ENCODE results near the gene JMJD1C.
A peak's percentile ranks its signal among the peaks of the same experiment; 100 is the strongest.

The JMJD1C gene

DNA sequence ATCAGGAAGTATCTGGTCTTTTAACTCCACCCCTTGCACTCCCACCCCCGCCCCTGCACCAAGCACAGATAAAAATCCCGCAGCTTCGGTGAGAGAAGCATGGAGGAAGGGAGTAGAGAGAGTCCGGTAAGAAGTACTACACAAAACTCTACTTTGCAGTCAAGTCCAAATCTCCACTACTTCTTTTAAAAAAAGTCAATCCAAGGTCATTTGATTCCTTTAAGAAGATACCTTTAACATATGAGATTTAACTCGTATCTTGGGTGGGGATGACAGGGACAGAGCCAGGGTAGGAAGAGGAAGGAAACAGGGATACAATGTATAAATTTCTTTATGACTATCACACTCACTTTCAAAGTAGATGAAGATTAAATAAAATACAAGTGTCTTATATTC is 200.6 kb downstream of the JMJD1C start:
- Histone ChIP-seq H3K9ac (ENCODE audit: low read depth, low read length, poor library complexity, severe bottlenecking) (peak overlapping the region; percentile 79), H3F3A (ENCODE audit: low read depth) (no peaks in the 10 kb centered on the region), H2AFZ (ENCODE audit: low read length) (no peak overlapping the region), H4K20me1 (ENCODE audit: insufficient read depth, low read length, poor library complexity, severe bottlenecking) (peaks cover 69% of the 10 kb centered on the region), H3K36me3 (ENCODE audit: insufficient read depth, low read length) (0 out of 2 replicates have a peak, but pooled peaks cover 3% of the 10 kb centered on the region), H3K79me2 (ENCODE audit: insufficient read depth, low read length) (peaks cover 91% of the 10 kb centered on the region), H3K4me2 (ENCODE audit: low read depth, low read length, poor library complexity, severe bottlenecking) (peak overlapping the region; percentile 92), H3K4me3 (ENCODE audit: low read length, poor library complexity, severe bottlenecking) (peak overlapping the region; percentile 84), H3K9me2 (replicated peaks; ENCODE audit: low read depth, low read length) (no peaks in the 10 kb centered on the region), H3K4me1 (ENCODE audit: insufficient read depth, low read length, poor library complexity, severe bottlenecking) (peaks cover 45% of the 10 kb centered on the region), H3K9me3 (ENCODE audit: insufficient read depth, low read depth, low read length) (no peaks in the 10 kb centered on the region), H3K27me3 (ENCODE audit: insufficient read depth, low read length, poor library complexity, severe bottlenecking) (no peaks in the 10 kb centered on the region)
- no peak for TF ChIP-seq EZH2phosphoT487 (IDR thresholded peaks at IDR 0.05; ENCODE audit: borderline replicate concordance)
- TF ChIP-seq, protein P1, sequence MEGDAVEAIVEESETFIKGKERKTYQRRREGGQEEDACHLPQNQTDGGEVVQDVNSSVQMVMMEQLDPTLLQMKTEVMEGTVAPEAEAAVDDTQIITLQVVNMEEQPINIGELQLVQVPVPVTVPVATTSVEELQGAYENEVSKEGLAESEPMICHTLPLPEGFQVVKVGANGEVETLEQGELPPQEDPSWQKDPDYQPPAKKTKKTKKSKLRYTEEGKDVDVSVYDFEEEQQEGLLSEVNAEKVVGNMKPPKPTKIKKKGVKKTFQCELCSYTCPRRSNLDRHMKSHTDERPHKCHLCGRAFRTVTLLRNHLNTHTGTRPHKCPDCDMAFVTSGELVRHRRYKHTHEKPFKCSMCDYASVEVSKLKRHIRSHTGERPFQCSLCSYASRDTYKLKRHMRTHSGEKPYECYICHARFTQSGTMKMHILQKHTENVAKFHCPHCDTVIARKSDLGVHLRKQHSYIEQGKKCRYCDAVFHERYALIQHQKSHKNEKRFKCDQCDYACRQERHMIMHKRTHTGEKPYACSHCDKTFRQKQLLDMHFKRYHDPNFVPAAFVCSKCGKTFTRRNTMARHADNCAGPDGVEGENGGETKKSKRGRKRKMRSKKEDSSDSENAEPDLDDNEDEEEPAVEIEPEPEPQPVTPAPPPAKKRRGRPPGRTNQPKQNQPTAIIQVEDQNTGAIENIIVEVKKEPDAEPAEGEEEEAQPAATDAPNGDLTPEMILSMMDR (conservative IDR thresholded peaks at IDR 0.05; ENCODE audit: low read length) = no peak

DNA sequence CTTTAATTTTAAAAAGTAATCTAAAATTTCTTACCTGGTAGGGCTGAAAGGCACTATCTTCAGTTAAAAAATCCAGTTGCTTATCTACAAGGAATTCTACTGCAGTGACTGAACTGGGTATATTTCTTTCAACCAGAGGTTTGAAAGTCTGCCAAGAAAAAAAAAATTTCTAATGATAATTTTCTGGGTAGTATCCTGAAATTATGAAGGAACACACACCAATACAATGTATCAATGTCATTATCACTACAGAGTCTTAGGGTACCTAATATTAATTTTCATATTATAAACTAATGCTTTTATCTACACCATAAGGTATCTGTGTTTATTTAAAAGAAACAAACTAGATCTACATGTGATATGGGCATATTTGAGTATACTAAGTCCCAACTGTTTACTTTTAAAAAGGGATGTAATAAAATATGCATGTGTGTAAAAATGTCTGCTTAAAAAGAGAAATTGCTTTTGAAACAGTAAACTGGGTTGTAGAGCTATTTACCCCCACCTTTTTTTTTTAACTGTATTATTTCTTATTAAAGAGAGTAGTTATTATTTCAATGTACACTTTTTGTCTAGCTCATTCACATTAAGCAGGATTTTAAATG is 201.1 kb downstream of the JMJD1C start:
- peaks cover 93% of the 10 kb centered on the region for H3K79me2 ChIP-seq (ENCODE audit: insufficient read depth, low read length)
- peaks cover 74% of the 10 kb centered on the region for H4K20me1 ChIP-seq (ENCODE audit: insufficient read depth, low read length, poor library complexity, severe bottlenecking)
- H3K9me2 ChIP-seq (replicated peaks; ENCODE audit: low read depth, low read length) = no peaks in the 10 kb centered on the region
- H3K9me3 ChIP-seq (ENCODE audit: insufficient read depth, low read depth, low read length) = no peaks in the 10 kb centered on the region
- peaks cover 48% of the 10 kb centered on the region for H3K4me1 ChIP-seq (ENCODE audit: insufficient read depth, low read length, poor library complexity, severe bottlenecking)
- H2AFZ ChIP-seq (ENCODE audit: low read length) = no peak overlapping the region
- 0 out of 2 replicates have a peak, but pooled peaks cover 4% of the 10 kb centered on the region for H3K36me3 ChIP-seq (ENCODE audit: insufficient read depth, low read length)
- H3K4me2 ChIP-seq (ENCODE audit: low read depth, low read length, poor library complexity, severe bottlenecking) = peak overlapping the region; percentile 92
- peak overlapping the region; percentile 84 for H3K4me3 ChIP-seq (ENCODE audit: low read length, poor library complexity, severe bottlenecking)
- no peaks in the 10 kb centered on the region for H3F3A ChIP-seq (ENCODE audit: low read depth)
- H3K27me3 ChIP-seq (ENCODE audit: insufficient read depth, low read length, poor library complexity, severe bottlenecking) = no peaks in the 10 kb centered on the region
- H3K9ac ChIP-seq (ENCODE audit: low read depth, low read length, poor library complexity, severe bottlenecking) = peak overlapping the region; percentile 79
- TF ChIP-seq, protein P1 (conservative IDR thresholded peaks at IDR 0.05; ENCODE audit: low read length) = no peak
- TF ChIP-seq EZH2phosphoT487 (IDR thresholded peaks at IDR 0.05; ENCODE audit: borderline replicate concordance) = no peak

DNA sequence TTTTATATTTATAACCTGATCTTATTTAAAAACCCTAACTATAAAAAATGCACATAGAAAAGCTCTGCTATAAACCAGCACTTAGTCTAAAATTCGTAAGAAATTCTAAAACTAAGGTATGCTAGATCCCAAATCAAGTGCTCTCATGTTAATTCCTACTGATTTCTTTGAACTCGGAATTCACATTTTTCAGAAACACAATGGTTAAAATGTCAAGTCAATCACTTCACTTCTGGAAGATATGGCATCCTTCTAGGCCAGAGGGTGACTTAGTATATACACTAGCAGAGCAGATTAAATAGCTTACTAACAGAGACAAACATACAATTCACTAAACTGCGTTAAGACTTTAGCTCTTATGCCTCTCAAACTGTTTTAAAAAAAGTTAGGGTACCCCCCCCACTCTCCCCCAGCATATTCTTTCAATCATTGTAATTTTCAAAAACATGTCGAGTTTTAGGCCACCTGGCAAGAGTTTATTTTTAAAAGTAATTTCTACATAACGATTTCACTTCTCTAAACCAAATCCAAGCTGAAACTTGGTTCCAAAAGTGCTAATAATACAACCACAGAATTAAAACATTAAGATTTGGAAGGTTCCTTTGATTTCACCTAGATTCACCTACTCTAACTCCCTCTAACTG is 203.2 kb downstream of the JMJD1C start:
- Histone ChIP-seq H2AFZ (ENCODE audit: low read length) (no peak overlapping the region), H3K9me2 (replicated peaks; ENCODE audit: low read depth, low read length) (no peaks in the 10 kb centered on the region), H4K20me1 (ENCODE audit: insufficient read depth, low read length, poor library complexity, severe bottlenecking) (peaks cover 95% of the 10 kb centered on the region), H3K27me3 (ENCODE audit: insufficient read depth, low read length, poor library complexity, severe bottlenecking) (no peaks in the 10 kb centered on the region), H3F3A (ENCODE audit: low read depth) (no peaks in the 10 kb centered on the region), H3K4me2 (ENCODE audit: low read depth, low read length, poor library complexity, severe bottlenecking) (peak overlapping the region; percentile 92), H3K36me3 (ENCODE audit: insufficient read depth, low read length) (0 out of 2 replicates have a peak, but pooled peaks cover 4% of the 10 kb centered on the region), H3K9ac (ENCODE audit: low read depth, low read length, poor library complexity, severe bottlenecking) (peak overlapping the region; percentile 32), H3K9me3 (ENCODE audit: insufficient read depth, low read depth, low read length) (no peaks in the 10 kb centered on the region), H3K4me1 (ENCODE audit: insufficient read depth, low read length, poor library complexity, severe bottlenecking) (peaks cover 64% of the 10 kb centered on the region), H3K79me2 (ENCODE audit: insufficient read depth, low read length) (peaks cover 100% of the 10 kb centered on the region), H3K4me3 (ENCODE audit: low read length, poor library complexity, severe bottlenecking) (peak overlapping the region; percentile 84)
- no peak for TF ChIP-seq EZH2phosphoT487 (IDR thresholded peaks at IDR 0.05; ENCODE audit: borderline replicate concordance)
- TF ChIP-seq, protein P1 (conservative IDR thresholded peaks at IDR 0.05; ENCODE audit: low read length) = no peak

Data from Loucy (cell line).